ENCODE measurements around the gene TASP1. TPM values are rescaled to one million over a fixed set of nuclear protein-coding genes. Genes with fewer than 3 reads are reported as not detected.

TASP1 gene
- total and polyA plus RNA-seq, 10 of the 15 experiments (the other 5 are each of a cell fraction or from before 2014, with no cell fraction given), result 7.4 to 17.8 (median 10.5) TPM

DNA sequence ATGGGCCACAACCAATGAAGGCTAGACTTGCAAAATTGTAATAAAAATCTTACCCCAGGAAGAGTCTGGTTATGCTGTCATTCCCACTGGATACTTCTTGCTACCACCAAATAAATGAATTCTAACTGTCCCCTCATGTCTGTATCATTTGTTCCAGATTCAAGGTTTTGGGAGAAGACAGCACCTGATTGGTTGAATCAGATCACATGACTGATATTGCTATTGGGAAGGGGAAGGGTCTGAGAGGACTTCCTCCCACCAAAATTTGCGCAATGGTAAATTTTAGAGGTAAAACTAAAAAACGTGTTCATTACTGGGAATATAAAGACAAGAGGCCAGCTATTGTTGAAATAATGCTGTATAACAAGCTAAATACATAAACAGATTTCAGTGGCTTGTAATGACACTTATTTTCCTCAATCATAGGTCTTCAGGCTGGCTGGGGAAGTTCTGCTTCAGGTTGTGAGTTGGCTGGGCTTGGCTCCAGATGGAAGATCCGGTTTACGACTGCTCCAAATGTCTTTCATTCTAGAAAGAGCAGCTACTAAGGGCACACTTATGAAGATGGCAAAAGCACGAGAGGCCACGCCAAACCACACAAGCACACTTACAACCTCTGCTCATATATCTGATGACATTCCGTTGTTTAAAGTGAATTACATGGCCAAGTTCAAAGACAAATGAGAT lies 27.1 kb upstream of the TASP1 start:
- BruUV-seq (replicated peaks), result no TSS peak
- ChIA-PET POLR2A (no interaction called here), SMC1A (ENCODE audit: uncharacterized antibody, unreplicated experiment) (no interaction called here), RAD21 (ENCODE audit: unreplicated experiment) (no interaction called here), CTCF (interaction anchor here (0.6 to 1.1 kb wide), 2 partner anchors 12 to 66 kb away, joined by 4 to 5 read pairs; no protein-coding TSS in a partner anchor)
- no peak for ATAC-seq
- no peaks in the 10 kb centered on the region; the same call in 2 of the 3 replicates for H3K9me3 ChIP-seq (replicated peaks; ENCODE audit: control insufficient read depth, insufficient read depth, low read length)
- no peak overlapping the region for H3K27ac ChIP-seq (ENCODE audit: control insufficient read depth, insufficient read depth)
- no peak overlapping the region for H3K9ac ChIP-seq (ENCODE audit: control insufficient read depth, insufficient read depth, low read length)
- H4K20me1 ChIP-seq (ENCODE audit: control insufficient read depth, insufficient read depth), result no peaks in the 10 kb centered on the region
- H2AFZ ChIP-seq (ENCODE audit: control insufficient read depth, low read depth, low read length), result no peak overlapping the region
- H3K4me2 ChIP-seq (ENCODE audit: control insufficient read depth, insufficient read depth), result no peak overlapping the region
- no peaks in the 10 kb centered on the region for H3K79me2 ChIP-seq (ENCODE audit: control insufficient read depth, insufficient read depth, low read length)
- no peak for DNase-seq (ENCODE audit: low read depth, low spot score)
- no peak for TF ChIP-seq EGR1 (IDR thresholded peaks at IDR 0.05; ENCODE audit: borderline replicate concordance in 1 of 2, low read depth in 2 of 2, low read length in 2 of 2)
- TF ChIP-seq ZNF207 (IDR thresholded peaks at IDR 0.05; ENCODE audit: borderline replicate concordance), result no peak
- 0 out of 2 replicates have a peak, but pooled peaks have one; percentile 22 for TF ChIP-seq NFYB (IDR thresholded peaks at IDR 0.05; ENCODE audit: insufficient read depth, low read depth, low read length)
- in situ Hi-C loops (cut with MboI) (no loop called here), intact Hi-C loops (cut with micrococcal nuclease; ENCODE audit: unreplicated experiment) (loop anchor here (2.0 kb wide), 1 partner anchor 45 kb away; no protein-coding TSS in a partner anchor)
- FAIRE-seq, result no peak
- no peak overlapping the region for H3K4me3 ChIP-seq
- H3K36me3 ChIP-seq (ENCODE audit: control insufficient read depth in 2 of 2, insufficient read depth in 2 of 2, low read length in 1 of 2), result no peaks in the 10 kb centered on the region
- peaks cover 4% of the 10 kb centered on the region for H3K4me1 ChIP-seq (ENCODE audit: control insufficient read depth, insufficient read depth, low read length)
- H3K27me3 ChIP-seq (replicated peaks in 1 of 2; ENCODE audit: control insufficient read depth in 2 of 2, insufficient read depth in 2 of 2, low read length in 1 of 2), result no peaks in the 10 kb centered on the region; a peak in 1 of 4 replicates
- WGBS (ENCODE audit: insufficient coverage, insufficient replicate concordance, low lambda C conversion rate, missing lambda C conversion rate), result 82% methylated on average over 7 of the region's 7 CpGs

DNA sequence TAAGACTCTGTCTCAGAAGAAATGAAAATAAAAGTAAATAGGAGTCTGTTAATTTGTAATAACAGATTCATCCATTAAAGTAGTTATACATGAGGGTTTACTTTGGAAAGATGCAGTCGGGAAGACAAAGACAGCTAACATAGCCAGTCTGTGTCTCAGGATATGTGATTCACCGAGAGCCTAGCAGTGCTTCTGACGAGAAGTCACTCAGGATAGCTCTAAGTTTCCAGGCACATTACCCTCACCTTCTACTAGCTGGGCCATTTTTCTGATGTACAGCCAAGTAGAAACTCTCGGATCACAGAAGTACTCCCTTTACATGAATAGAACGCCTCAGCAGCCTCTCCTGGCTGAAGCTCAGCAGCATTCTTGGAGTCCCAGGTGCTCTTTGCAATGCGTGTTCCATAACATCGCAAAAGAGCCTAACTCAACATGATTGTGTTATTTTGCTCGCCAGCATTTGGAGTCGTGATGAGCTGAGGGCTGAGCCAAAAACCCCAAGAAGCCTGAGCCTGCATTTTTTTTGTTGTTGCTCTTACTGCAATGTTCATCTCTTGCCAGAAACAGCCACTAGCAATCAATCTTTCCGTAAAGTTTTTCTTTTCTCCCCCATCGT lies 22.4 kb upstream of the TASP1 start:
- Histone ChIP-seq H4K20me1 (ENCODE audit: control insufficient read depth, insufficient read depth) (no peaks in the 10 kb centered on the region), H3K4me3 (no peak overlapping the region), H2AFZ (ENCODE audit: control insufficient read depth, low read depth, low read length) (no peak overlapping the region), H3K4me1 (ENCODE audit: control insufficient read depth, insufficient read depth, low read length) (peaks cover 9% of the 10 kb centered on the region), H3K27me3 (replicated peaks in 1 of 2; ENCODE audit: control insufficient read depth in 2 of 2, insufficient read depth in 2 of 2, low read length in 1 of 2) (no peaks in the 10 kb centered on the region), H3K4me2 (ENCODE audit: control insufficient read depth, insufficient read depth) (no peak overlapping the region), H3K9me3 (replicated peaks; ENCODE audit: control insufficient read depth, insufficient read depth, low read length) (no peaks in the 10 kb centered on the region; the same call in 2 of the 3 replicates), H3K9ac (ENCODE audit: control insufficient read depth, insufficient read depth, low read length) (no peak overlapping the region), H3K79me2 (ENCODE audit: control insufficient read depth, insufficient read depth, low read length) (no peaks in the 10 kb centered on the region), H3K27ac (ENCODE audit: control insufficient read depth, insufficient read depth) (no peak overlapping the region), H3K36me3 (ENCODE audit: control insufficient read depth in 2 of 2, insufficient read depth in 2 of 2, low read length in 1 of 2) (no peaks in the 10 kb centered on the region)
- FAIRE-seq (no peak), DNase-seq (ENCODE audit: low read depth, low spot score) (no peak), ATAC-seq (no peak)
- intact Hi-C loops (cut with micrococcal nuclease; ENCODE audit: unreplicated experiment), result no loop called here
- POLR2A ChIA-PET, result no interaction called here
- CTCF ChIA-PET, result interaction anchor here (0.5 kb wide), 1 partner anchor 11 kb away, joined by 4 read pairs; no protein-coding TSS in a partner anchor
- no TSS peak for BruUV-seq (replicated peaks)
- in situ Hi-C loops (cut with MboI), result no loop called here
- SMC1A ChIA-PET (ENCODE audit: uncharacterized antibody, unreplicated experiment), result interaction anchor here (1.1 kb wide), 1 partner anchor 9 kb away, joined by 3 read pairs; no protein-coding TSS in a partner anchor
- RAD21 ChIA-PET (ENCODE audit: unreplicated experiment), result no interaction called here
- 63% methylated on average over 11 of the region's 11 CpGs for WGBS (ENCODE audit: insufficient coverage, insufficient replicate concordance, low lambda C conversion rate, missing lambda C conversion rate)
- no peak for TF ChIP-seq MYC (IDR thresholded peaks at IDR 0.05; ENCODE audit: insufficient read depth, insufficient read length, insufficient replicate concordance, low read length, severe bottlenecking)
- no peak for TF ChIP-seq TBL1XR1 (IDR thresholded peaks at IDR 0.05; ENCODE audit: low read depth, low read length)
- TF ChIP-seq TCF12 (IDR thresholded peaks at IDR 0.05; ENCODE audit: low read depth, low read length), result no peak
- TF ChIP-seq BACH1 (IDR thresholded peaks at IDR 0.05; ENCODE audit: borderline replicate concordance), result no peak
- TF ChIP-seq STAT1 (conservative IDR thresholded peaks at IDR 0.05), result no peak
- TF ChIP-seq, protein P1, sequence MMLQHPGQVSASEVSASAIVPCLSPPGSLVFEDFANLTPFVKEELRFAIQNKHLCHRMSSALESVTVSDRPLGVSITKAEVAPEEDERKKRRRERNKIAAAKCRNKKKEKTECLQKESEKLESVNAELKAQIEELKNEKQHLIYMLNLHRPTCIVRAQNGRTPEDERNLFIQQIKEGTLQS (IDR thresholded peaks at IDR 0.05; ENCODE audit: borderline replicate concordance, extremely low read depth, low read depth, low read length), result no peak
- TF ChIP-seq SMAD5 (IDR thresholded peaks at IDR 0.05; ENCODE audit: low read depth), result no peak
- no peak for TF ChIP-seq FOS (IDR thresholded peaks at IDR 0.05; ENCODE audit: borderline replicate concordance, extremely low read depth, insufficient read length)
- no peak for TF ChIP-seq SUZ12 (IDR thresholded peaks at IDR 0.05; ENCODE audit: unreplicated experiment)
- no peak for TF ChIP-seq SIN3A (IDR thresholded peaks at IDR 0.05; ENCODE audit: low read depth, low read length)
- no peak for TF ChIP-seq SREBF2 (IDR thresholded peaks at IDR 0.05; ENCODE audit: low read length)
- TF ChIP-seq GATAD2B (conservative IDR thresholded peaks at IDR 0.05; ENCODE audit: low read depth), result no peak
- TF ChIP-seq RFX5 (IDR thresholded peaks at IDR 0.05; ENCODE audit: low read depth, low read length), result no peak
- no peak for TF ChIP-seq SPI1 (IDR thresholded peaks at IDR 0.05; ENCODE audit: borderline replicate concordance, insufficient read depth, low read depth, low read length)

Data from GM12878 (cell line).